Measurements from ENCODE around the gene ITPKB. TPM values are rescaled to one million over a fixed set of nuclear protein-coding genes. Genes with fewer than 3 reads are reported as not detected.

ITPKB gene
- total RNA-seq, 2 donors from 2014 or later, result 13.0 to 21.1 TPM

GRCh38 chr1:226690460-226690982 lies 48.6 kb downstream of the ITPKB start:
- intact Hi-C loops (cut with DNase I), result no loop called here
- no peak for TF ChIP-seq CTCF (IDR thresholded peaks at IDR 0.05)
- 63 to 71% methylated on average over 8 of the region's 8 CpGs for WGBS, 2 donors
- H3K4me1 ChIP-seq, result no peaks in the 10 kb centered on the region
- H3K36me3 ChIP-seq (replicated peaks in 1 of 2; ENCODE audit: insufficient read depth in 1 of 2, low read depth in 2 of 2), result no peaks in the 10 kb centered on the region
- peak overlapping the region in 1 of 4 donors; percentile 20 for H3K27ac ChIP-seq
- ATAC-seq (peak; percentile 39), DNase-seq (peak in 1 of 4 donors; percentile 28)
- no peaks in the 10 kb centered on the region for H3K9me3 ChIP-seq
- H3K27me3 ChIP-seq, result no peaks in the 10 kb centered on the region
- no peak overlapping the region for H3K4me3 ChIP-seq

- Histone ChIP-seq H3K27me3 (no peaks in the 10 kb centered on the region), H3K9me3 (no peaks in the 10 kb centered on the region), H3K4me1 (no peaks in the 10 kb centered on the region), H3K4me3 (no peak overlapping the region), H3K36me3 (replicated peaks in 1 of 2; ENCODE audit: insufficient read depth in 1 of 2, low read depth in 2 of 2) (no peaks in the 10 kb centered on the region), H3K27ac (no peak overlapping the region)
- WGBS, 2 donors, result 66 to 75% methylated on average over 4 of the region's 4 CpGs
- intact Hi-C loops (cut with DNase I), result no loop called here
- TF ChIP-seq CTCF (IDR thresholded peaks at IDR 0.05) (no peak), POLR2A (IDR thresholded peaks at IDR 0.05) (no peak)
- ATAC-seq (no peak), DNase-seq (no peak)
These were observed 50.3 kb downstream of the ITPKB start for GRCh38 chr1:226688808-226689207.

- H3K9me3 ChIP-seq, result no peaks in the 10 kb centered on the region
- intact Hi-C loops (cut with DNase I), result no loop called here
- H3K4me1 ChIP-seq, result no peaks in the 10 kb centered on the region
- TF ChIP-seq POLR2A (IDR thresholded peaks at IDR 0.05) (no peak), CTCF (IDR thresholded peaks at IDR 0.05) (no peak)
- H3K4me3 ChIP-seq, result no peak overlapping the region
- no peak for DNase-seq
- no peaks in the 10 kb centered on the region for H3K27me3 ChIP-seq
- no peak for ATAC-seq
- 64 to 73% methylated on average over 6 of the region's 6 CpGs for WGBS, 2 donors
- no peaks in the 10 kb centered on the region for H3K36me3 ChIP-seq (replicated peaks in 1 of 2; ENCODE audit: insufficient read depth in 1 of 2, low read depth in 2 of 2)
- H3K27ac ChIP-seq, result no peak overlapping the region
These were observed 50.9 kb downstream of the ITPKB start for GRCh38 chr1:226688056-226688748.

- intact Hi-C loops (cut with DNase I), result no loop called here
- DNase-seq, result peak in 1 of 4 donors; percentile 23
- H3K4me3 ChIP-seq, result no peak overlapping the region
- H3K36me3 ChIP-seq (replicated peaks in 1 of 2; ENCODE audit: insufficient read depth in 1 of 2, low read depth in 2 of 2), result no peaks in the 10 kb centered on the region
- H3K27me3 ChIP-seq, result no peaks in the 10 kb centered on the region
- WGBS, 2 donors, result 86 to 94% methylated on average over 2 of the region's 2 CpGs
- no peaks in the 10 kb centered on the region for H3K9me3 ChIP-seq
- no peak for ATAC-seq
- TF ChIP-seq CTCF (IDR thresholded peaks at IDR 0.05), result peak in 4 of 7 experiments; percentile 13 to 36 (median 20)
- TF ChIP-seq POLR2A (IDR thresholded peaks at IDR 0.05), result no peak
- H3K27ac ChIP-seq, result no peak overlapping the region
- no peaks in the 10 kb centered on the region for H3K4me1 ChIP-seq
These were observed 51.7 kb downstream of the ITPKB start for GRCh38 chr1:226687426-226687825.
